GM23338 (cell line): ENCODE data around the gene GSDMA. TPM values are rescaled to one million over a fixed set of nuclear protein-coding genes. Genes with fewer than 3 reads are reported as not detected.

ENCODE experiments used
- ATAC-seq: fragments of 200-7000 bp; cut with Tn5 transposase; 3 replicates; pipeline ENCODE4 v1.9.1; 2020
- DNase-seq: peaks from one replicate; pipeline ENCODE4 v3.0.0-alpha.2; 2015; ENCODE audit warnings: low spot score
- H2AFZ ChIP-seq: fragments of 200-600 bp; sonication (generic); 2 replicates; pipeline ENCODE4 v1.8.0; 2016; ENCODE audit warnings: antibody characterized with exemption, mild to moderate bottlenecking, moderate library complexity
- H3F3A ChIP-seq: fragments of 200-600 bp; sonication (generic); replicated peaks from 2 replicates; pipeline ENCODE4 v1.8.0; 2017; ENCODE audit warnings: antibody characterized with exemption, mixed run types, low read depth
- H3K27ac ChIP-seq: fragments of 200-600 bp; sonication (generic); 2 replicates; pipeline ENCODE4 v1.6.1; 2016; ENCODE audit warnings: low read depth
- H3K27me3 ChIP-seq: fragments of 200-600 bp; sonication (generic); 2 replicates; pipeline ENCODE4 v1.8.0; 2016; ENCODE audit warnings: mild to moderate bottlenecking, mixed run types, moderate library complexity; ENCODE audit not compliant: insufficient read depth
- H3K36me3 ChIP-seq: fragments of 200-600 bp; sonication (generic); 2 replicates; pipeline ENCODE4 v1.8.0; 2016; ENCODE audit warnings: mild to moderate bottlenecking; ENCODE audit not compliant: insufficient read depth
- H3K4me1 ChIP-seq: fragments of 200-600 bp; sonication (generic); 2 replicates; pipeline ENCODE4 v1.8.0; 2016; ENCODE audit warnings: mild to moderate bottlenecking, moderate library complexity; ENCODE audit not compliant: insufficient read depth
- H3K4me2 ChIP-seq: fragments of 200-600 bp; sonication (generic); 2 replicates; pipeline ENCODE4 v1.7.1; 2017; ENCODE audit warnings: mixed run types
- H3K4me3 ChIP-seq: fragments of 200-600 bp; sonication (generic); 2 replicates; pipeline ENCODE4 v1.6.1; 2016; ENCODE audit warnings: mixed run types
- H3K79me2 ChIP-seq: fragments of 200-600 bp; sonication (generic); replicated peaks from 2 replicates; pipeline ENCODE4 v1.8.0; 2017; ENCODE audit warnings: mild to moderate bottlenecking; ENCODE audit not compliant: insufficient read depth
- H3K9me2 ChIP-seq: fragments of 200-600 bp; sonication (generic); 2 replicates; pipeline ENCODE4 v1.8.0; 2017; ENCODE audit not compliant: insufficient read depth
- H4K20me1 ChIP-seq: fragments of 200-600 bp; sonication (generic); replicated peaks from 2 replicates; pipeline ENCODE4 v1.8.0; 2017; ENCODE audit warnings: mild to moderate bottlenecking; ENCODE audit not compliant: insufficient read depth
- H3K27ac Mint-ChIP-seq: 2 replicates; pipeline ENCODE4 v1.8.0; 2020; ENCODE audit warnings: inconsistent platforms, mild to moderate bottlenecking, moderate library complexity, mixed read lengths
- H3K27me3 Mint-ChIP-seq: 3 replicates; pipeline ENCODE4 v1.8.0; 2022; ENCODE audit warnings: low read depth, mild to moderate bottlenecking, moderate library complexity, mixed read lengths, inconsistent platforms; ENCODE audit not compliant: insufficient read depth, poor library complexity
- H3K36me3 Mint-ChIP-seq: 3 replicates; pipeline ENCODE4 v1.8.0; 2021; ENCODE audit warnings: low read depth, mild to moderate bottlenecking, inconsistent platforms, moderate library complexity, mixed read lengths
- H3K4me1 Mint-ChIP-seq: 3 replicates; pipeline ENCODE4 v1.8.0; 2020; ENCODE audit warnings: mild to moderate bottlenecking, inconsistent platforms, mixed read lengths
- H3K4me3 Mint-ChIP-seq: 3 replicates; pipeline ENCODE4 v1.8.0; 2021; ENCODE audit warnings: moderate library complexity, mild to moderate bottlenecking, inconsistent platforms, mixed read lengths
- H3K9me3 Mint-ChIP-seq: 3 replicates; pipeline ENCODE4 v1.8.0; 2020; ENCODE audit warnings: moderate library complexity, mild to moderate bottlenecking, inconsistent platforms, mixed read lengths
- CREB1 ChIP-seq: fragments of 250-450 bp; sonication (Bioruptor Pico); IDR thresholded peaks from 2 replicates; pipeline ENCODE4 v1.5.0; 2020; ENCODE audit warnings: low read depth, mild to moderate bottlenecking, moderate library complexity
- JUNB ChIP-seq: IDR thresholded peaks from one replicate; pipeline ENCODE4 v1.6.1; 2016; ENCODE audit warnings: antibody characterized with exemption; ENCODE audit not compliant: unreplicated experiment
- POLR2AphosphoS5 ChIP-seq: IDR thresholded peaks from 2 replicates; pipeline ENCODE4 v1.6.1; 2016; ENCODE audit warnings: antibody characterized with exemption, low read depth
- ZNF114 ChIP-seq: fragments of 250-450 bp; sonication (Bioruptor Pico); IDR thresholded peaks from 2 replicates; pipeline ENCODE4 v1.5.0; 2020; ENCODE audit warnings: mild to moderate bottlenecking, moderate library complexity
- ZNF331 ChIP-seq: fragments of 250-450 bp; sonication (Bioruptor Pico); IDR thresholded peaks from 2 replicates; pipeline ENCODE4 v1.5.0; 2020; ENCODE audit warnings: low read depth, mild to moderate bottlenecking, moderate library complexity
- polyA plus RNA-seq: library from polyadenylated mRNA; unstranded; fragments of >200 nt; fragmentation: Nextera tagmentation; extraction: Ambion mirVana; gene quantifications from 2 replicates; pipeline ENCODE4 v1.2.1, GENCODE V29; 2016
- total RNA-seq: library from RNA; depleted of rRNA; stranded (reverse); fragments of >200 nt; shearing (Covaris generic); gene quantifications from 2 replicates; pipeline ENCODE4 v1.2.3, GENCODE V29; 2014
- TF ChIP-seq, protein P1 (sequence below): fragments of 250-450 bp; sonication (Bioruptor Pico); IDR thresholded peaks from 2 replicates; pipeline ENCODE4 v1.5.0; 2020; ENCODE audit warnings: mild to moderate bottlenecking, moderate library complexity
- TF ChIP-seq, protein P2 (sequence below): IDR thresholded peaks from one replicate; pipeline ENCODE4 v1.6.1; 2018; ENCODE audit warnings: antibody characterized with exemption; ENCODE audit not compliant: unreplicated experiment

Gene GSDMA
- total and polyA plus RNA-seq, 2 experiments from 2014 or later: not detected

DNA sequence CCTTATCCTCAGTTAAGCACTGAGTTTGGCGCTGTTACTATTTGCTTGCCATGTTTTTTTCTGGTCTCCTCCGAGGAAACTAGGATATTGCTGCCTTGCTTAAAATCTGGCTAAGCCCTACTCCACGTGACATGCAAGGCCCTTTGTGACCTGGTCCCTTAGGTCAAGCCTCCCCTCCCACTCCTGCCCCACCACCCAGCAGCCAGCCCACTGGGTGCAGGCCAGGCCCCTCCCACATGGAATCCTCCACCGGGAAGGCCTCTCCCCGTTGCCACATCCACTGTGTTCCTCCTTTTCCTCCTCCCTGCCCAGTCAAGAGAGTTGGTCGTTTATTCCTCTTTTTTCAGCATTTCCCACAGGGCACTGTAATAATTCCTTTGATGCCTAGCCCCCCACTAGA is 34.0 kb downstream of the GSDMA start (continued):
- TF ChIP-seq, protein P1, sequence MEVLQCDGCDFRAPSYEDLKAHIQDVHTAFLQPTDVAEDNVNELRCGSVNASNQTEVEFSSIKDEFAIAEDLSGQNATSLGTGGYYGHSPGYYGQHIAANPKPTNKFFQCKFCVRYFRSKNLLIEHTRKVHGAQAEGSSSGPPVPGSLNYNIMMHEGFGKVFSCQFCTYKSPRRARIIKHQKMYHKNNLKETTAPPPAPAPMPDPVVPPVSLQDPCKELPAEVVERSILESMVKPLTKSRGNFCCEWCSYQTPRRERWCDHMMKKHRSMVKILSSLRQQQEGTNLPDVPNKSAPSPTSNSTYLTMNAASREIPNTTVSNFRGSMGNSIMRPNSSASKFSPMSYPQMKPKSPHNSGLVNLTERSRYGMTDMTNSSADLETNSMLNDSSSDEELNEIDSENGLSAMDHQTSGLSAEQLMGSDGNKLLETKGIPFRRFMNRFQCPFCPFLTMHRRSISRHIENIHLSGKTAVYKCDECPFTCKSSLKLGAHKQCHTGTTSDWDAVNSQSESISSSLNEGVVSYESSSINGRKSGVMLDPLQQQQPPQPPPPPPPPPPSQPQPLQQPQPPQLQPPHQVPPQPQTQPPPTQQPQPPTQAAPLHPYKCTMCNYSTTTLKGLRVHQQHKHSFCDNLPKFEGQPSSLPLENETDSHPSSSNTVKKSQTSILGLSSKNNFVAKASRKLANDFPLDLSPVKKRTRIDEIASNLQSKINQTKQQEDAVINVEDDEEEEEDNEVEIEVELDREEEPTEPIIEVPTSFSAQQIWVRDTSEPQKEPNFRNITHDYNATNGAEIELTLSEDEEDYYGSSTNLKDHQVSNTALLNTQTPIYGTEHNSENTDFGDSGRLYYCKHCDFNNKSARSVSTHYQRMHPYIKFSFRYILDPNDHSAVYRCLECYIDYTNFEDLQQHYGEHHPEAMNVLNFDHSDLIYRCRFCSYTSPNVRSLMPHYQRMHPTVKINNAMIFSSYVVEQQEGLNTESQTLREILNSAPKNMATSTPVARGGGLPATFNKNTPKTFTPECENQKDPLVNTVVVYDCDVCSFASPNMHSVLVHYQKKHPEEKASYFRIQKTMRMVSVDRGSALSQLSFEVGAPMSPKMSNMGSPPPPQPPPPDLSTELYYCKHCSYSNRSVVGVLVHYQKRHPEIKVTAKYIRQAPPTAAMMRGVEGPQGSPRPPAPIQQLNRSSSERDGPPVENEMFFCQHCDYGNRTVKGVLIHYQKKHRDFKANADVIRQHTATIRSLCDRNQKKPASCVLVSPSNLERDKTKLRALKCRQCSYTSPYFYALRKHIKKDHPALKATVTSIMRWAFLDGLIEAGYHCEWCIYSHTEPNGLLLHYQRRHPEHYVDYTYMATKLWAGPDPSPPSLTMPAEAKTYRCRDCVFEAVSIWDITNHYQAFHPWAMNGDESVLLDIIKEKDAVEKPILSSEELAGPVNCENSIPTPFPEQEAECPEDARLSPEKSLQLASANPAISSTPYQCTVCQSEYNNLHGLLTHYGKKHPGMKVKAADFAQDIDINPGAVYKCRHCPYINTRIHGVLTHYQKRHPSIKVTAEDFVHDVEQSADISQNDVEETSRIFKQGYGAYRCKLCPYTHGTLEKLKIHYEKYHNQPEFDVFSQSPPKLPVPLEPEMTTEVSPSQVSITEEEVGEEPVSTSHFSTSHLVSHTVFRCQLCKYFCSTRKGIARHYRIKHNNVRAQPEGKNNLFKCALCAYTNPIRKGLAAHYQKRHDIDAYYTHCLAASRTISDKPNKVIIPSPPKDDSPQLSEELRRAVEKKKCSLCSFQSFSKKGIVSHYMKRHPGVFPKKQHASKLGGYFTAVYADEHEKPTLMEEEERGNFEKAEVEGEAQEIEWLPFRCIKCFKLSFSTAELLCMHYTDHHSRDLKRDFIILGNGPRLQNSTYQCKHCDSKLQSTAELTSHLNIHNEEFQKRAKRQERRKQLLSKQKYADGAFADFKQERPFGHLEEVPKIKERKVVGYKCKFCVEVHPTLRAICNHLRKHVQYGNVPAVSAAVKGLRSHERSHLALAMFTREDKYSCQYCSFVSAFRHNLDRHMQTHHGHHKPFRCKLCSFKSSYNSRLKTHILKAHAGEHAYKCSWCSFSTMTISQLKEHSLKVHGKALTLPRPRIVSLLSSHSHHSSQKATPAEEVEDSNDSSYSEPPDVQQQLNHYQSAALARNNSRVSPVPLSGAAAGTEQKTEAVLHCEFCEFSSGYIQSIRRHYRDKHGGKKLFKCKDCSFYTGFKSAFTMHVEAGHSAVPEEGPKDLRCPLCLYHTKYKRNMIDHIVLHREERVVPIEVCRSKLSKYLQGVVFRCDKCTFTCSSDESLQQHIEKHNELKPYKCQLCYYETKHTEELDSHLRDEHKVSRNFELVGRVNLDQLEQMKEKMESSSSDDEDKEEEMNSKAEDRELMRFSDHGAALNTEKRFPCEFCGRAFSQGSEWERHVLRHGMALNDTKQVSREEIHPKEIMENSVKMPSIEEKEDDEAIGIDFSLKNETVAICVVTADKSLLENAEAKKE (CRISPR knock-in tag): no peak
- TF ChIP-seq CREB1 (CRISPR knock-in tag) (no peak), ZNF331 (no peak)

DNA sequence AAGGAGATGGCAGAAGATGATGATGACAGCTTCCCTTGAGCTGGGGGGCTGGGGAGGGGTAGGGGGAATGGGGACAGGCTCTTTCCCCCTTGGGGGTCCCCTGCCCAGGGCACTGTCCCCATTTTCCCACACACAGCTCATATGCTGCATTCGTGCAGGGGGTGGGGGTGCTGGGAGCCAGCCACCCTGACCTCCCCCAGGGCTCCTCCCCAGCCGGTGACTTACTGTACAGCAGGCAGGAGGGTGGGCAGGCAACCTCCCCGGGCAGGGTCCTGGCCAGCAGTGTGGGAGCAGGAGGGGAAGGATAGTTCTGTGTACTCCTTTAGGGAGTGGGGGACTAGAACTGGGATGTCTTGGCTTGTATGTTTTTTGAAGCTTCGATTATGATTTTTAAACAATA is 34.7 kb downstream of the GSDMA start:
- Histone ChIP-seq H2AFZ (no peak overlapping the region), H3K79me2 (no peaks in the 10 kb centered on the region), H3K36me3 (peaks cover 24% of the 10 kb centered on the region; the same call in 1 of the 2 replicates), H3K4me3 (no peak overlapping the region), H3K4me1 (no peaks in the 10 kb centered on the region), H4K20me1 (peaks cover 4% of the 10 kb centered on the region), H3K4me2 (no peak overlapping the region), H3K9me2 (no peaks in the 10 kb centered on the region), H3F3A (peaks cover 8% of the 10 kb centered on the region; the same call in 1 of the 2 replicates), H3K27ac (no peak overlapping the region), H3K27me3 (no peaks in the 10 kb centered on the region)
- no peak for ATAC-seq
- H3K4me3 Mint-ChIP-seq: no peak overlapping the region
- H3K27ac Mint-ChIP-seq: no peak overlapping the region
- H3K36me3 Mint-ChIP-seq: peaks cover 49% of the 10 kb centered on the region
- peaks cover 10% of the 10 kb centered on the region for H3K27me3 Mint-ChIP-seq
- no peaks in the 10 kb centered on the region; the same call in 2 of the 3 replicates for H3K9me3 Mint-ChIP-seq
- TF ChIP-seq JUNB (no peak), POLR2AphosphoS5 (no peak), ZNF114 (CRISPR knock-in tag) (no peak)
- TF ChIP-seq, protein P2, sequence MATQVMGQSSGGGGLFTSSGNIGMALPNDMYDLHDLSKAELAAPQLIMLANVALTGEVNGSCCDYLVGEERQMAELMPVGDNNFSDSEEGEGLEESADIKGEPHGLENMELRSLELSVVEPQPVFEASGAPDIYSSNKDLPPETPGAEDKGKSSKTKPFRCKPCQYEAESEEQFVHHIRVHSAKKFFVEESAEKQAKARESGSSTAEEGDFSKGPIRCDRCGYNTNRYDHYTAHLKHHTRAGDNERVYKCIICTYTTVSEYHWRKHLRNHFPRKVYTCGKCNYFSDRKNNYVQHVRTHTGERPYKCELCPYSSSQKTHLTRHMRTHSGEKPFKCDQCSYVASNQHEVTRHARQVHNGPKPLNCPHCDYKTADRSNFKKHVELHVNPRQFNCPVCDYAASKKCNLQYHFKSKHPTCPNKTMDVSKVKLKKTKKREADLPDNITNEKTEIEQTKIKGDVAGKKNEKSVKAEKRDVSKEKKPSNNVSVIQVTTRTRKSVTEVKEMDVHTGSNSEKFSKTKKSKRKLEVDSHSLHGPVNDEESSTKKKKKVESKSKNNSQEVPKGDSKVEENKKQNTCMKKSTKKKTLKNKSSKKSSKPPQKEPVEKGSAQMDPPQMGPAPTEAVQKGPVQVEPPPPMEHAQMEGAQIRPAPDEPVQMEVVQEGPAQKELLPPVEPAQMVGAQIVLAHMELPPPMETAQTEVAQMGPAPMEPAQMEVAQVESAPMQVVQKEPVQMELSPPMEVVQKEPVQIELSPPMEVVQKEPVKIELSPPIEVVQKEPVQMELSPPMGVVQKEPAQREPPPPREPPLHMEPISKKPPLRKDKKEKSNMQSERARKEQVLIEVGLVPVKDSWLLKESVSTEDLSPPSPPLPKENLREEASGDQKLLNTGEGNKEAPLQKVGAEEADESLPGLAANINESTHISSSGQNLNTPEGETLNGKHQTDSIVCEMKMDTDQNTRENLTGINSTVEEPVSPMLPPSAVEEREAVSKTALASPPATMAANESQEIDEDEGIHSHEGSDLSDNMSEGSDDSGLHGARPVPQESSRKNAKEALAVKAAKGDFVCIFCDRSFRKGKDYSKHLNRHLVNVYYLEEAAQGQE: no peak
- DNase-seq: no peak
- H3K4me1 Mint-ChIP-seq: no peaks in the 10 kb centered on the region
